Endothelial cell (in vitro differentiated cells): ENCODE data around the gene TOR1B. TPM values are rescaled to one million over a fixed set of nuclear protein-coding genes. Genes with fewer than 3 reads are reported as not detected.
"Not testable (repeated sequence)": the region's sequence is repeated elsewhere in the genome, so short reads cannot be mapped to it uniquely, and the experiment has no call there.

Experiments used
- DNase-seq: peaks from one replicate; pipeline ENCODE4 v3.0.0; 2021; ENCODE audit warnings: low spot score
- H3K27ac Mint-ChIP-seq: one replicate; pipeline ENCODE4 v1.8.0; 2021; ENCODE audit warnings: mixed read lengths, inconsistent platforms; ENCODE audit not compliant: unreplicated experiment
- H3K27me3 Mint-ChIP-seq: one replicate; pipeline ENCODE4 v1.8.0; 2021; ENCODE audit warnings: mild to moderate bottlenecking, moderate library complexity, mixed read lengths, inconsistent platforms; ENCODE audit not compliant: unreplicated experiment
- H3K36me3 Mint-ChIP-seq: one replicate; pipeline ENCODE4 v1.8.0; 2021; ENCODE audit warnings: mild to moderate bottlenecking, low read depth, mixed read lengths, inconsistent platforms; ENCODE audit not compliant: unreplicated experiment
- H3K4me1 Mint-ChIP-seq: one replicate; pipeline ENCODE4 v1.8.0; 2021; ENCODE audit warnings: mild to moderate bottlenecking, mixed read lengths, inconsistent platforms; ENCODE audit not compliant: unreplicated experiment
- H3K4me3 Mint-ChIP-seq: one replicate; pipeline ENCODE4 v1.8.0; 2021; ENCODE audit warnings: mild to moderate bottlenecking, mixed read lengths, inconsistent platforms; ENCODE audit not compliant: unreplicated experiment
- H3K9me3 Mint-ChIP-seq: one replicate; pipeline ENCODE4 v1.8.0; 2021; ENCODE audit warnings: mixed read lengths, inconsistent platforms; ENCODE audit not compliant: unreplicated experiment
- total RNA-seq: library from RNA; stranded (reverse); fragmentation: NEBNext Ultra II Directional; extraction: Animal tissue kit (Norgen Biotek cat#: 25700); gene quantifications from one replicate; pipeline ENCODE4 v1.2.1, GENCODE V29; 2021; ENCODE audit not compliant: unreplicated experiment
- TF ChIP-seq, protein P1 (sequence below): fragments of 200-600 bp; sonication (generic); IDR thresholded peaks from one replicate; pipeline ENCODE4 v1.5.0; 2021; ENCODE audit warnings: antibody characterized with exemption; ENCODE audit not compliant: unreplicated experiment

Gene TOR1B
- total RNA-seq, 1 donor from 2014 or later, result 22.8 TPM

DNA sequence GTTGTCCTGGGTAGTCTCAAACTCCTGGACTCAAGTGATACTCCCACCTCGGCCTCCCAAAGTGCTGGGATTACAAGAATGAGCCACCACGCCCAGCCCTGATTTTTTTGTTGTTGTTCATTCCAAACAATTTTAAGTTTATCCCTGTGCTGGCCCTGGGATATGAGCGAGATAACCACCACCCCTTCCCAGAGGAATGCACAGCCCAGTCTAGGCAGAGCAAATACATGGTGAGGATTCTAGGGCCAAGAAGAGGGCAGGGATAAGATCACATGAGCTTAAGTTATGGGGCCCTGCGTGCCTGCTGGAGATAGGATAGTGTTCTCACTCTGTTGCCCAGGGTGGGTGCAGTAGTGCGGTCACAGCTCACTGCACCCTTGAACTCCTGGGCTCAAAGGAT lies 21.0 kb upstream of the TOR1B start:
- no peak overlapping the region for H3K27ac Mint-ChIP-seq
- H3K27me3 Mint-ChIP-seq, result peaks cover 9% of the 10 kb centered on the region
- no peak for DNase-seq
- H3K4me3 Mint-ChIP-seq, result no peak overlapping the region
- H3K4me1 Mint-ChIP-seq, result peaks cover 10% of the 10 kb centered on the region
- H3K36me3 Mint-ChIP-seq, result no peaks in the 10 kb centered on the region
- no peaks in the 10 kb centered on the region for H3K9me3 Mint-ChIP-seq
- TF ChIP-seq, protein P1, sequence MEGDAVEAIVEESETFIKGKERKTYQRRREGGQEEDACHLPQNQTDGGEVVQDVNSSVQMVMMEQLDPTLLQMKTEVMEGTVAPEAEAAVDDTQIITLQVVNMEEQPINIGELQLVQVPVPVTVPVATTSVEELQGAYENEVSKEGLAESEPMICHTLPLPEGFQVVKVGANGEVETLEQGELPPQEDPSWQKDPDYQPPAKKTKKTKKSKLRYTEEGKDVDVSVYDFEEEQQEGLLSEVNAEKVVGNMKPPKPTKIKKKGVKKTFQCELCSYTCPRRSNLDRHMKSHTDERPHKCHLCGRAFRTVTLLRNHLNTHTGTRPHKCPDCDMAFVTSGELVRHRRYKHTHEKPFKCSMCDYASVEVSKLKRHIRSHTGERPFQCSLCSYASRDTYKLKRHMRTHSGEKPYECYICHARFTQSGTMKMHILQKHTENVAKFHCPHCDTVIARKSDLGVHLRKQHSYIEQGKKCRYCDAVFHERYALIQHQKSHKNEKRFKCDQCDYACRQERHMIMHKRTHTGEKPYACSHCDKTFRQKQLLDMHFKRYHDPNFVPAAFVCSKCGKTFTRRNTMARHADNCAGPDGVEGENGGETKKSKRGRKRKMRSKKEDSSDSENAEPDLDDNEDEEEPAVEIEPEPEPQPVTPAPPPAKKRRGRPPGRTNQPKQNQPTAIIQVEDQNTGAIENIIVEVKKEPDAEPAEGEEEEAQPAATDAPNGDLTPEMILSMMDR, result no peak

DNA sequence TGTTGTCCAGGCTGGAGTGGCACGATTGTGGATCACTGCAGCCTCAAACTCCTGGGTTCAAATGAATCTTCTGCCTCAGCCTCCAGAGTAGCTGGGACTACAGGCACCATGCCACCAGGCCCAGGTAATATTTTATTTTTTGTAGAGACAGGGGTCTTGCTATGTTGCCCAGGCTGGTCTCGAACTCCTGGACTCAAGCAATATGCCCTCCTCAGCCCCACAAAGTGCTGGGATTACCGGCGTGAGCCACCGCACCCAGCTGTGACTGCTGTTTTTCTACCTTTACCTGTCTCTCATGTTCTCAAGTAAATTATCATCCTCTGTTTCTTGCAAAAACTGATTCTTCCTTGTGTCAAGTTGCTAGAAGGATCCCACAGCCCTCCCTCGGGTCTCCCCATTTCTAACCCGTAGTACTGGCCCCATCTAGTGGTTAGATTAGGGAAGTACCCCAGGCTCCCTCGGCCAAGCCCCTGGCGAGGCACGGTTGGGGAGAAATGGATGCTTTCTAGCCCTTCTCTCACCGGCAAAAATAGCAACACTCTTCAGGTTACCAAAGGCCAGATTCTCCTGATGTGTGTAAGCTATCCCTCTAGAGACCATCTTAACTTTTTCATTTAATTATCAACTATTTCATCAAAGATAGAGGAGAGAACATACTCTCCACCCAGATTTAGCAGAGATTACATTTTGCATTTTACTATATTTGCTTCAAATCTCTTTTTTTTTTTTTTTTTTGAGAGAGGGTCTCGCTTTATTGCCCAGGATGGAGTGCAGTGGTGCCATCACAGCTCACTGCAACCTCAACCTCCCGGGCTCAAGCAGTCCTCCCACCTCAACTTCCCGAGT lies 19.2 kb upstream of the TOR1B start:
- H3K4me1 Mint-ChIP-seq, result peaks cover 11% of the 10 kb centered on the region
- no peak overlapping the region for H3K4me3 Mint-ChIP-seq
- TF ChIP-seq, protein P1, result peak; percentile 78
- no peak overlapping the region for H3K27ac Mint-ChIP-seq
- no peaks in the 10 kb centered on the region for H3K36me3 Mint-ChIP-seq
- DNase-seq, result peak; percentile 78
- peaks cover 4% of the 10 kb centered on the region for H3K27me3 Mint-ChIP-seq
- H3K9me3 Mint-ChIP-seq, result no peaks in the 10 kb centered on the region

DNA sequence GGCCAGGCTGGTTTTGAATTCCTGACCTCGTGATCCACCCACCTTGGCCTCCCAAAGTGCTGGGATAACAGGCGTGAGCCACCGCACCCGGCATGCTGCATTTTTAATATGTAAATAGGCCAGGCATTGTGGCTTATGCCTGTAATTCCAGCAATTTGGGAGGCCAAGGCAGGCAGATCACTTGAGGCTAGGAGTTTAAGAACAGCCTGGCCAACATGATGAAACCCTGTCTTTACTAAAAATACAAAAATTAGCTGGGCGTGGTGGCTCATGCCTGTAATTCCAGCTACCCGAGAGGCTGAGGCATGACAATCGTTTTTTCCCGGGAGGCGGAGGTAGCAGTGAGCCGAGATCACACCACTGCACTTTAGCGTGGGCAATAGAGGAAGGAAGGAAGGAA lies 18.0 kb upstream of the TOR1B start:
- not testable (repeated sequence) for H3K27ac Mint-ChIP-seq

DNA sequence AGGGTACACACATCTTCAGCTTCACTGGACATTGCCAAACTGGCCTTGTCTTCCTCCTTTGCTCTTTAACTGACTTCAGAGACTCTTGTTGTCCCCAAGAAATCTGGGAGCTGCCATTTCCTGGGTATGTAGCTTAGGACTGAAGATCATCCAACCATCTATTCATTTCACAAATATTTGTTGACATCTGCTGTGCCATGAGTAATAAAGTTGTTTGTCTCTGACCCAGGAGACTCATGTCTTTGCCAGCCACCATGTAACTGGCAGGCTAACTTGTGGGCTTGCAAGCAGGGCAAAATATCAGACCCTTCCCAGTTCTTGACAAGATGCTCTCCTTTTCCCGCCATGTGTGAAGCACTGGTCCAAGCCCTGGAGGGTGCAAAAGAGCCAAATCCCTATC lies 17.1 kb upstream of the TOR1B start:
- H3K27ac Mint-ChIP-seq, result no peak overlapping the region
- H3K4me3 Mint-ChIP-seq, result no peak overlapping the region
- H3K36me3 Mint-ChIP-seq, result no peaks in the 10 kb centered on the region
- no peak for DNase-seq
- peaks cover 11% of the 10 kb centered on the region for H3K4me1 Mint-ChIP-seq
- H3K9me3 Mint-ChIP-seq, result no peaks in the 10 kb centered on the region
- H3K27me3 Mint-ChIP-seq, result peaks cover 4% of the 10 kb centered on the region
- TF ChIP-seq, protein P1, result no peak

More for the DNA sequence above, 18.0 kb upstream of the TOR1B start:
- H3K27me3 Mint-ChIP-seq, H3K4me3 Mint-ChIP-seq, H3K36me3 Mint-ChIP-seq, DNase-seq, H3K9me3 Mint-ChIP-seq: not testable (repeated sequence)
- peaks cover 11% of the 10 kb centered on the region for H3K4me1 Mint-ChIP-seq

DNA sequence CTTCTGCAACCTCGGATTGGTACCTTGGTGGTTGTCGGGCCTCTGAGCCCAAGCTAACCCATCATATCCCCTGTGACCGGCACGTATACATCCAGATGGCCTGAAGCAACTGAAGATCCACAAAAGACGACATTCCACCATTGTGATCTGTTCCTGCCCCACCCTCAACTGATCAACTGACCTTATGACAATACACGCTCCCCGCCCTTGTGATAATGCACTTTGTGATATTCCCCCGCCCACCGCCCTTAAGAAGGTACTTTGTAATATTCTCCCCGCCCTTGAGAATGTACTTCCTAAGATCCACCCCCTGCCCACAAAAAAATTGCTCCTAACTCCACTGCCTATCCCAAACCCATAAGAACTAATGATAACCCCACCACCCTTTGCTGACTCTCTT lies 16.5 kb upstream of the TOR1B start:
- Mint-ChIP-seq H3K4me3 (no peak overlapping the region), H3K27ac (no peak overlapping the region), H3K27me3 (peaks cover 4% of the 10 kb centered on the region), H3K36me3 (no peaks in the 10 kb centered on the region), H3K9me3 (no peaks in the 10 kb centered on the region), H3K4me1 (peaks cover 11% of the 10 kb centered on the region)
- TF ChIP-seq, protein P1, result no peak
- DNase-seq, result no peak
